Fibroblast of lung (primary cell): ENCODE results near the gene MIER2.

ENCODE experiments used
- CTCF ChIP-seq, 2 donors: IDR thresholded peaks in 1 of 2; conservative IDR thresholded peaks in 1 of 2; 1 replicate in 1 of 2; 2 replicates in 1 of 2; pipeline ENCODE4 v1.5.1; 2011 to 2012; ENCODE audit warnings: low read length in 2 of 2, control low read depth in 1 of 2, inconsistent platforms in 1 of 2, low read depth in 1 of 2, mild to moderate bottlenecking in 1 of 2
- EZH2 ChIP-seq: IDR thresholded peaks from 2 replicates; pipeline ENCODE4 v1.5.1; 2012; ENCODE audit warnings: low read length, control low read depth, mild to moderate bottlenecking; ENCODE audit errors: missing control alignments

- TF ChIP-seq CTCF (conservative IDR thresholded peaks at IDR 0.05 in 1 of 2, IDR thresholded peaks at IDR 0.05 in 1 of 2; ENCODE audit: low read depth in 1 of 2, low read length in 2 of 2) (no peak), EZH2 (no peak)
Observed at GRCh38 chr19:362154-362553, 17.6 kb upstream of the MIER2 start.
